Loucy (cell line): ENCODE results near the gene PDCD4.

Source experiments
- H2AFZ ChIP-seq: fragments of 200-600 bp; sonication (generic); 2 replicates; pipeline ENCODE4 v1.6.0; 2016; ENCODE audit warnings: antibody characterized with exemption, mild to moderate bottlenecking, low read length, moderate library complexity
- H3F3A ChIP-seq: fragments of 200-600 bp; 2 replicates; pipeline ENCODE4 v1.6.0; 2016; ENCODE audit warnings: antibody characterized with exemption, low read depth, mild to moderate bottlenecking
- H3K27me3 ChIP-seq: fragments of 200-600 bp; sonication (generic); 2 replicates; pipeline ENCODE4 v1.6.1; 2014; ENCODE audit warnings: low read length, mild to moderate bottlenecking; ENCODE audit not compliant: insufficient read depth, poor library complexity, severe bottlenecking
- H3K36me3 ChIP-seq: fragments of 200-600 bp; sonication (generic); 2 replicates; pipeline ENCODE4 v1.6.1; 2016; ENCODE audit warnings: low read length; ENCODE audit not compliant: insufficient read depth
- H3K4me1 ChIP-seq: fragments of 200-600 bp; sonication (generic); 2 replicates; pipeline ENCODE4 v1.5.1; 2014; ENCODE audit warnings: low read length, mild to moderate bottlenecking; ENCODE audit not compliant: insufficient read depth, poor library complexity, severe bottlenecking
- H3K4me2 ChIP-seq: fragments of 200-600 bp; sonication (generic); 2 replicates; pipeline ENCODE4 v1.6.0; 2014; ENCODE audit warnings: antibody characterized with exemption, low read length, low read depth, mild to moderate bottlenecking; ENCODE audit not compliant: poor library complexity, severe bottlenecking
- H3K4me3 ChIP-seq: fragments of 200-600 bp; sonication (generic); 2 replicates; pipeline ENCODE4 v1.5.1; 2014; ENCODE audit warnings: low read length, mild to moderate bottlenecking, mixed read lengths; ENCODE audit not compliant: poor library complexity, severe bottlenecking
- H3K79me2 ChIP-seq: fragments of 200-600 bp; sonication (generic); 2 replicates; pipeline ENCODE4 v1.6.1; 2014; ENCODE audit warnings: low read length; ENCODE audit not compliant: insufficient read depth
- H3K9ac ChIP-seq: fragments of 200-600 bp; sonication (generic); 2 replicates; pipeline ENCODE4 v1.6.0; 2014; ENCODE audit warnings: mild to moderate bottlenecking, low read depth, low read length, moderate library complexity; ENCODE audit not compliant: poor library complexity, severe bottlenecking
- H3K9me2 ChIP-seq: fragments of 200-600 bp; sonication (generic); replicated peaks from 2 replicates; pipeline ENCODE4 v1.6.1; 2016; ENCODE audit warnings: low read depth, low read length, mixed read lengths
- H3K9me3 ChIP-seq: fragments of 200-600 bp; sonication (generic); 2 replicates; pipeline ENCODE4 v1.6.1; 2014; ENCODE audit warnings: mild to moderate bottlenecking, antibody characterized with exemption, low read length, low read depth; ENCODE audit not compliant: insufficient read depth
- H4K20me1 ChIP-seq: fragments of 200-600 bp; sonication (generic); 2 replicates; pipeline ENCODE4 v1.6.0; 2014; ENCODE audit warnings: antibody characterized with exemption, low read length, mild to moderate bottlenecking; ENCODE audit not compliant: insufficient read depth, poor library complexity, severe bottlenecking
- CTCF ChIP-seq: fragments of 200-600 bp; sonication (generic); conservative IDR thresholded peaks from 2 replicates; pipeline ENCODE4 v1.5.1; 2014; ENCODE audit warnings: mild to moderate bottlenecking, antibody characterized with exemption, low read length
- EZH2phosphoT487 ChIP-seq: fragments of 200-600 bp; IDR thresholded peaks from 2 replicates; pipeline ENCODE4 v1.6.1; 2018; ENCODE audit warnings: antibody characterized with exemption, mild to moderate bottlenecking, moderate library complexity, borderline replicate concordance

The PDCD4 gene

GRCh38 chr10:110827410-110827809 lies 44.3 kb upstream of the PDCD4 start:
- H3K4me1 ChIP-seq = peaks cover 9% of the 10 kb centered on the region

GRCh38 chr10:110827875-110828274 lies 43.9 kb upstream of the PDCD4 start:
- peaks cover 6% of the 10 kb centered on the region for H3K4me1 ChIP-seq

More at GRCh38 chr10:110827410-110827809, 44.3 kb upstream of the PDCD4 start:
- Histone ChIP-seq H2AFZ (no peak overlapping the region), H3K9me3 (no peaks in the 10 kb centered on the region), H3K36me3 (no peaks in the 10 kb centered on the region), H3K4me3 (no peak overlapping the region), H3K79me2 (no peaks in the 10 kb centered on the region), H3K9ac (no peak overlapping the region), H3F3A (no peaks in the 10 kb centered on the region), H3K4me2 (no peak overlapping the region), H3K9me2 (no peaks in the 10 kb centered on the region), H3K27me3 (no peaks in the 10 kb centered on the region), H4K20me1 (no peaks in the 10 kb centered on the region)
- TF ChIP-seq CTCF (no peak), EZH2phosphoT487 (no peak)

DNA sequence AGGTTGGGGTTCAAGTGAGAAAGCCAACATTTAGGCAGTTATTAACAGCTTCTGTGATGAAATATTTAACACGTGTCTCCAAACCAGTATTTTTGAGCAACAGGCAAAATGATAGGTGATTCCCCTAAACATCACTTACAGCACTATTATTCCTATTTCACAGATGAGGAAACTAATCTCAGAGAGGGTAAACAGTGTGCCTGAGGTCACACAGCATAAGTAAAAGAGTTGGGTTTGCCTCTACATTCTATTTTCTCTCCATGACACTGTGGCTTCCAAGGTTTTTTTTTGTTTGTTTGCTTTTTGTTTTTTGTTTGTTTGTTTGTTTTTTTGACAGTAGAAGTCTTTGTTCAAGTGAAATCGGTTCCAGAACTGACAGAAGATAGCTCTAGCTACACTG lies 43.2 kb upstream of the PDCD4 start:
- no peaks in the 10 kb centered on the region for H3K9me3 ChIP-seq
- no peaks in the 10 kb centered on the region for H3K27me3 ChIP-seq
- H3K4me2 ChIP-seq = no peak overlapping the region
- no peak overlapping the region for H2AFZ ChIP-seq
- no peaks in the 10 kb centered on the region for H3F3A ChIP-seq
- no peaks in the 10 kb centered on the region for H3K36me3 ChIP-seq
- no peak overlapping the region for H3K4me3 ChIP-seq
- TF ChIP-seq EZH2phosphoT487 = no peak
- TF ChIP-seq CTCF = no peak
- no peaks in the 10 kb centered on the region for H3K9me2 ChIP-seq
- peaks cover 9% of the 10 kb centered on the region for H3K4me1 ChIP-seq
- no peaks in the 10 kb centered on the region for H3K79me2 ChIP-seq
- no peaks in the 10 kb centered on the region for H4K20me1 ChIP-seq
- no peak overlapping the region for H3K9ac ChIP-seq

More at GRCh38 chr10:110827875-110828274, 43.9 kb upstream of the PDCD4 start:
- Histone ChIP-seq H3K9me3 (no peaks in the 10 kb centered on the region), H3K79me2 (no peaks in the 10 kb centered on the region), H3K27me3 (no peaks in the 10 kb centered on the region), H3K9ac (no peak overlapping the region), H3K36me3 (no peaks in the 10 kb centered on the region), H3K9me2 (no peaks in the 10 kb centered on the region), H2AFZ (no peak overlapping the region), H3F3A (no peaks in the 10 kb centered on the region), H3K4me2 (no peak overlapping the region), H3K4me3 (no peak overlapping the region), H4K20me1 (no peaks in the 10 kb centered on the region)
- TF ChIP-seq CTCF (no peak), EZH2phosphoT487 (no peak)
